Measurements from ENCODE around the gene ATXN1.

GRCh38 chr6:16251706-16252105, 509.6 kb downstream of the ATXN1 start:
- TF ChIP-seq PPARA (CRISPR knock-in tag; IDR thresholded peaks at IDR 0.05; ENCODE audit: borderline replicate concordance), result no peak
- TF ChIP-seq CSRNP3 (CRISPR knock-in tag; IDR thresholded peaks at IDR 0.05), result no peak
- no peak for TF ChIP-seq BACH2 (CRISPR knock-in tag; IDR thresholded peaks at IDR 0.05; ENCODE audit: borderline replicate concordance)
